Measurements from ENCODE around the gene PSME2. TPM values are rescaled to one million over a fixed set of nuclear protein-coding genes. Genes with fewer than 3 reads are reported as not detected.

The PSME2 gene
- polyA plus RNA-seq, 1 donor (not counting 4 experiments of a cell fraction or from before 2014, with no cell fraction given): 158 TPM

DNA sequence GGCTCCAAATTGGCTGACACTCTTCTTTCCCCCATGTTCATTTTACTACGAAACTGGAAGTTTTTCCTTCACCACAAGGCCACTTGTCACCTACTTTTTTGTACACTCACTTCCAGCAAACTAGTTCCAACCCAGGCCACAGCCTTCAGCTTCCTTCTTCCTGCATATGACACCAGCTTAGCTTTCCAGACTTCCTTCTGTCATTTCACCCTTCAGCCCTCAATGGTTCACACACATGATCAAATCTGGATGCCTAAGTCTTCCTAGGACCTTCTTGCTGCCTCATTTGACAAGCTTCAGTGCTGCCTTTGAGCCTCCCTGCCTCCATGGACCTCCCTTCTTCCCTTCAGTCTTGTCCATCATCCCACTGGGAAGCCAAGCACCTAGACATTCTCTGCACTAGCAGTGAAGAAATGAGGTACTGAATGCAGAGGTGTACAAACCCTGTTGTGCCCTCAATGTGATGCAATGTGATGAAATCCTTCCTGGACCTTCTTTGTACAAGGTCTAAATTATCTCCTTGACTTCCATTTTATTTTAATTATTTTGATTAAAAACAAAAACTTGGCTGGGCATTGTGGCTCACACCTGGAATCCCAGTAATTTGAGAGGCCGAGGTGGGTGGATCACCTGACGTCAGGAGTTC lies 21.2 kb upstream of the PSME2 start:
- DNase-seq (ENCODE audit: low read depth, low spot score) (no peak), FAIRE-seq (no peak)
- Histone ChIP-seq H3K9me1 (ENCODE audit: control insufficient read depth, extremely low read depth, insufficient read depth, low read length) (no peaks in the 10 kb centered on the region), H3K36me3 (ENCODE audit: control insufficient read depth in 2 of 2, extremely low read depth in 1 of 2, insufficient read depth in 2 of 2, low read length in 2 of 2) (peaks cover 39 to 44% of the 10 kb centered on the region in 2 experiments), H4K20me1 (ENCODE audit: control insufficient read depth, extremely low read depth, insufficient read depth, low read length) (no peaks in the 10 kb centered on the region), H3K9me3 (ENCODE audit: control insufficient read depth, low read depth, low read length) (no peaks in the 10 kb centered on the region), H3K27ac (ENCODE audit: control insufficient read depth, insufficient read depth, low read length) (no peak overlapping the region), H2AFZ (ENCODE audit: control insufficient read depth, low read length) (no peak overlapping the region), H3K4me2 (ENCODE audit: control insufficient read depth, extremely low read depth, insufficient read depth, low read depth, low read length) (no peak overlapping the region), H3K4me1 (ENCODE audit: control insufficient read depth, extremely low read depth, insufficient read depth, low read length) (peaks cover 13% of the 10 kb centered on the region), H3K79me2 (ENCODE audit: control insufficient read depth, insufficient read depth, low read length) (peaks cover 19% of the 10 kb centered on the region), H3K27me3 (ENCODE audit: control insufficient read depth, extremely low read depth, insufficient read depth, low read length) (no peaks in the 10 kb centered on the region), H3K4me3 (ENCODE audit: control insufficient read depth in 2 of 3, extremely low read depth in 1 of 3, insufficient read depth in 2 of 3, low read depth in 1 of 3, low read length in 3 of 3) (no peak overlapping the region), H3K9ac (ENCODE audit: control insufficient read depth, extremely low read depth, insufficient read depth, low read length) (no peak overlapping the region)
- dilution Hi-C loops (cut with MboI; ENCODE audit: extremely low pct_ligation_motif_present, low sequenced_read_pairs): no loop called here
- TF ChIP-seq EZH2 (IDR thresholded peaks at IDR 0.05; ENCODE audit: low read length) (no peak), CTCF (optimal IDR thresholded peaks at IDR 0.05 in 1 of 3, IDR thresholded peaks at IDR 0.05 in 1 of 3, conservative IDR thresholded peaks at IDR 0.05 in 1 of 3; ENCODE audit: extremely low read depth in 1 of 3, insufficient read depth in 2 of 3, low read length in 3 of 3) (no peak)

- peaks cover 25% of the 10 kb centered on the region for H3K4me1 ChIP-seq (ENCODE audit: control insufficient read depth, extremely low read depth, insufficient read depth, low read length)
- no peak overlapping the region for H3K4me3 ChIP-seq (ENCODE audit: control insufficient read depth in 2 of 3, extremely low read depth in 1 of 3, insufficient read depth in 2 of 3, low read depth in 1 of 3, low read length in 3 of 3)
- H3K27ac ChIP-seq (ENCODE audit: control insufficient read depth, insufficient read depth, low read length): no peak overlapping the region
- no peaks in the 10 kb centered on the region for H3K9me1 ChIP-seq (ENCODE audit: control insufficient read depth, extremely low read depth, insufficient read depth, low read length)
- DNase-seq (ENCODE audit: low read depth, low spot score) (no peak), FAIRE-seq (no peak)
- TF ChIP-seq CTCF (optimal IDR thresholded peaks at IDR 0.05 in 1 of 3, IDR thresholded peaks at IDR 0.05 in 1 of 3, conservative IDR thresholded peaks at IDR 0.05 in 1 of 3; ENCODE audit: extremely low read depth in 1 of 3, insufficient read depth in 2 of 3, low read length in 3 of 3) (no peak), EZH2 (IDR thresholded peaks at IDR 0.05; ENCODE audit: low read length) (no peak)
- H3K27me3 ChIP-seq (ENCODE audit: control insufficient read depth, extremely low read depth, insufficient read depth, low read length): no peaks in the 10 kb centered on the region
- H2AFZ ChIP-seq (ENCODE audit: control insufficient read depth, low read length): no peak overlapping the region
- dilution Hi-C loops (cut with MboI; ENCODE audit: extremely low pct_ligation_motif_present, low sequenced_read_pairs): no loop called here
- no peak overlapping the region for H3K4me2 ChIP-seq (ENCODE audit: control insufficient read depth, extremely low read depth, insufficient read depth, low read depth, low read length)
- peaks cover 32% of the 10 kb centered on the region for H3K79me2 ChIP-seq (ENCODE audit: control insufficient read depth, insufficient read depth, low read length)
- H3K9ac ChIP-seq (ENCODE audit: control insufficient read depth, extremely low read depth, insufficient read depth, low read length): no peak overlapping the region
- H3K9me3 ChIP-seq (ENCODE audit: control insufficient read depth, low read depth, low read length): no peaks in the 10 kb centered on the region
- H4K20me1 ChIP-seq (ENCODE audit: control insufficient read depth, extremely low read depth, insufficient read depth, low read length): no peaks in the 10 kb centered on the region
- H3K36me3 ChIP-seq (ENCODE audit: control insufficient read depth in 2 of 2, extremely low read depth in 1 of 2, insufficient read depth in 2 of 2, low read length in 2 of 2): peaks cover 44 to 46% of the 10 kb centered on the region in 2 experiments
These were observed 19.4 kb upstream of the PSME2 start for GRCh38 chr14:24165785-24166184.
